AG04449 (cell line): ENCODE data around the gene STOML1.

Experiments used
- CTCF ChIA-PET: fragments of 350-600 bp; formaldehyde crosslinking; extraction: SDS; loops from one replicate; lab custom pipeline; 2021; ENCODE audit warnings: antibody characterized with exemption; lab: Yijun Ruan, JAX
- POLR2A ChIA-PET: fragments of 400-600, 350-600 bp; formaldehyde crosslinking; extraction: SDS; loops from one replicate; lab custom pipeline; 2020; ENCODE audit warnings: antibody characterized with exemption, inconsistent platforms; lab: Yijun Ruan, JAX
- DNase-seq: peaks from one replicate; pipeline ENCODE4 v3.0.0-alpha.2; 2010; ENCODE audit warnings: low read depth, low spot score
- H3K4me3 ChIP-seq: 2 replicates; pipeline ENCODE4 v1.5.1; 2011; ENCODE audit warnings: low read depth, mild to moderate bottlenecking, control low read depth, low read length
- TF ChIP-seq, protein P1 (sequence below): IDR thresholded peaks from one replicate; pipeline ENCODE4 v1.5.1; 2011; ENCODE audit warnings: mild to moderate bottlenecking, moderate library complexity, low read length, control low read depth, inconsistent platforms; ENCODE audit not compliant: insufficient read depth; ENCODE audit errors: missing control alignments

Gene STOML1

DNA sequence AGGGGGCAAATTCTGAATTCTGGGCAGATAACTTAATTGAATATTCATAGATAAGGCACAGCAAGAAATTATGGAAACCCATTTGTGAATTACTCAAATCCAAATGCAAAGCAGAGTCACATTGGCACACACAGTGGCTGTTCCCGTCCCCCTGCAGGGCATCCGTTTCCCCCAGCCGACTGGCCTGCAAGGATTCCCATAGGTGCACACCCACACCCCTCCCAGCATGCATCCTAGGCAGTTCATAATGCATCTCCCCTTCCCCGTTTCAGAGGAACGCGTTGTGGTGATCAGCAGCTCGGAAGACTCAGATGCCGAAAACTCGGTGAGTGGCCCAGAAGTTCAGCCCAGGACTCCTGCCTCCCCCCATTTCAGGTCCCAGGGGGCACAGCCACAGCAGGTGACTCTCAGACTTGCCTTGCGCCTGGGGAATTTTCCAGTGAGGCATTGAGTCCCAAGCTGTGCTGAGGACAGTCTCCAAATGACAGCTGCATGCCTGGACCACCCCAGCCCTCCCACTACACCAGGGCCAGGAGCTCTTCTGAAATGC lies 42.2 kb upstream of the STOML1 start:
- DNase-seq = no peak
- CTCF ChIA-PET = interaction anchor here (1.4 to 25.5 kb wide), 5 partner anchors 17 to 288 kb away, joined by 3 to 544 read pairs (median 126); partner anchors contain the start of genes PML and STOML1
- POLR2A ChIA-PET = no interaction called here
- TF ChIP-seq, protein P1, sequence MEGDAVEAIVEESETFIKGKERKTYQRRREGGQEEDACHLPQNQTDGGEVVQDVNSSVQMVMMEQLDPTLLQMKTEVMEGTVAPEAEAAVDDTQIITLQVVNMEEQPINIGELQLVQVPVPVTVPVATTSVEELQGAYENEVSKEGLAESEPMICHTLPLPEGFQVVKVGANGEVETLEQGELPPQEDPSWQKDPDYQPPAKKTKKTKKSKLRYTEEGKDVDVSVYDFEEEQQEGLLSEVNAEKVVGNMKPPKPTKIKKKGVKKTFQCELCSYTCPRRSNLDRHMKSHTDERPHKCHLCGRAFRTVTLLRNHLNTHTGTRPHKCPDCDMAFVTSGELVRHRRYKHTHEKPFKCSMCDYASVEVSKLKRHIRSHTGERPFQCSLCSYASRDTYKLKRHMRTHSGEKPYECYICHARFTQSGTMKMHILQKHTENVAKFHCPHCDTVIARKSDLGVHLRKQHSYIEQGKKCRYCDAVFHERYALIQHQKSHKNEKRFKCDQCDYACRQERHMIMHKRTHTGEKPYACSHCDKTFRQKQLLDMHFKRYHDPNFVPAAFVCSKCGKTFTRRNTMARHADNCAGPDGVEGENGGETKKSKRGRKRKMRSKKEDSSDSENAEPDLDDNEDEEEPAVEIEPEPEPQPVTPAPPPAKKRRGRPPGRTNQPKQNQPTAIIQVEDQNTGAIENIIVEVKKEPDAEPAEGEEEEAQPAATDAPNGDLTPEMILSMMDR = no peak
- H3K4me3 ChIP-seq = no peak overlapping the region

DNA sequence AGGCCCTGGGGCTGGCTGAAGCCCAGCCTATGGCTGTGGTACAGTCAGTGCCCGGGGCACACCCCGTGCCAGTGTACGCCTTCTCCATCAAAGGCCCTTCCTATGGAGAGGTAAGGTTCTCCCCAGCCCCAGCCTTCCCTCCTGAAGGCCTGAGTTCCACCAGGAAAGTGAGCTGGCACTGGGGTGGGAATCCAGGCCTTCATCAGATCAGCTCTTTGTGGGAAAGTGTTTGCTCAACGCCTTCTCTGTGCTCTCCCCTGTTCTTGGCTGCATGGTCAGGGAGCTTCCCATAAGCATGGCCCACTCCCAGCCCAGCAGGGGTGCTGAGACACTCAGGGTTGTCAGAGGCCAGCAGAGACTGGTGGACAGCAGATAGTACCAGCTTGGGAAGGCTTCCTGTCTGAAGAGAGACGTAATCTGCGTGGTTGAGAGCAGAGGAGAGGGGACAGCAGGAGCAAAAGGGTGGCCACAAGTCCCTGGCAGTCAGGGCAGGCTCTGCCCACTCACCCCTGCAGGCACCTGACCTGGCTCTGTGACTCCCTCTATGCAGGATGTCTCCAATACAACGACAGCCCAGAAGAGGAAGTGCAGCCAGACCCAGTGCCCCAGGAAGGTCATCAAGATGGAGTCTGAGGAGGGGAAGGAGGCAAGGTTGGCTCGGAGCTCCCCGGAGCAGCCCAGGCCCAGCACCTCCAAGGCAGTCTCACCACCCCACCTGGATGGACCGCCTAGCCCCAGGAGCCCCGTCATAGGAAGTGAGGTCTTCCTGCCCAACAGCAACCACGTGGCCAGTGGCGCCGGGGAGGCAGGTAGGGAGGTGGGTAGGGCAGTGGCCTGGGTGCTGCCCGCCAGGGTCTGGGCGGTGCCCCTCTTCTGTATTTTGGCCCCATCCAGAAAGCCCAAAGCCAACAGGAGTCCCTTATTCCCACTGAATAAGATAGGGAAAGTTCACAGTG lies 40.8 kb upstream of the STOML1 start:
- POLR2A ChIA-PET = interaction anchor here (1.5 kb wide), 1 partner anchor 39 kb away, joined by 3 read pairs; the partner anchor contains the start of gene PML
- CTCF ChIA-PET = interaction anchor here (1.1 to 25.5 kb wide), 6 partner anchors 7 to 289 kb away, joined by 3 to 544 read pairs (median 8); partner anchors contain the start of genes PML and STOML1

DNA sequence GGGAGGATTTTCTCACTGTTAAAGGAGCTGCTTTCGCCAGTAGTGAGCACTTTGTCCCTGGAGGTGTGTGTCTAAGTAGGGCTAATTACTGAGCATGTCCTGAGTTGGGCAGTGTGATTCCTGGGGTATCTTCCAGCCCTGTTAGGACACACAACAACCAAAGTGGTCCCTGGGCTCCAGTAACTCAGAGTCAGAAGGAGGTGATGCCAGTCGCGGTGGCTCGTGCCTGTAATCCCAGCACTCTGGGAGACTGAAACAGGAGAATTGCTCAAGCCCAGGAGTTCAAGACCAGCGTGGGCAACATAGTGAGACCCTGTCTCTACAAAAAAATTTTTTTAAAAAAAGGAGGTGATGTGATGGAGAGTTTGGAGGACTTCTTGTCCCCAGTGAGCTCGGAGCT lies 40.0 kb upstream of the STOML1 start:
- TF ChIP-seq, protein P1 = no peak
- ChIA-PET CTCF (interaction anchor here (0.9 to 2.8 kb wide), 6 partner anchors 8 to 59 kb away, joined by 3 to 8 read pairs (median 6); partner anchors contain the start of gene PML), POLR2A (interaction anchor here (1.5 kb wide), 1 partner anchor 38 kb away, joined by 3 read pairs; the partner anchor contains the start of gene PML)
- no peak overlapping the region for H3K4me3 ChIP-seq
- no peak for DNase-seq

More for the DNA sequence above, 40.8 kb upstream of the STOML1 start:
- TF ChIP-seq, protein P1 = no peak
- H3K4me3 ChIP-seq = no peak overlapping the region
- no peak for DNase-seq

DNA sequence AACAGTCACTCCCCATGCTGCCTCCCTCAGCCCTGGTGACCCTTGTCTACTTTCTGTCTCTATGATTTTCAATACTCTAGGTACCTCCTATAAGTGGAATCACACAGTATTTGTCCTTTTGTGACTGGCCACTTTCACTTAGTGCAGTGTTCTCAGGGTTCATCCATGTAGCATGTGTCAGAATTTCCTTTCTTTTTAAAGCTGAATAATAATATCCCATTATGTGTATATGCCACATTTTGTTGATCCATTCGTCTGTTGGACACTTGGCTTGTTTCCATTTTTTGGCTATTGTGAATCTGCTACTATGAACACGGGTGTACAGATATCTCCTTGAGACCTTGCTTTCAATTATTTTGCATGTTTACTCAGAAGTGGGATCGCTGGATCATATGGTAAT lies 36.6 kb upstream of the STOML1 start:
- POLR2A ChIA-PET = interaction anchor here (0.7 kb wide), 1 partner anchor 10 kb away, joined by 3 read pairs; no protein-coding TSS in a partner anchor
- TF ChIP-seq, protein P1 = no peak
- CTCF ChIA-PET = interaction anchor here (1.2 to 7.6 kb wide), 4 partner anchors 11 to 56 kb away, joined by 3 to 87 read pairs (median 13); no protein-coding TSS in a partner anchor
- DNase-seq = no peak
- H3K4me3 ChIP-seq = no peak overlapping the region

DNA sequence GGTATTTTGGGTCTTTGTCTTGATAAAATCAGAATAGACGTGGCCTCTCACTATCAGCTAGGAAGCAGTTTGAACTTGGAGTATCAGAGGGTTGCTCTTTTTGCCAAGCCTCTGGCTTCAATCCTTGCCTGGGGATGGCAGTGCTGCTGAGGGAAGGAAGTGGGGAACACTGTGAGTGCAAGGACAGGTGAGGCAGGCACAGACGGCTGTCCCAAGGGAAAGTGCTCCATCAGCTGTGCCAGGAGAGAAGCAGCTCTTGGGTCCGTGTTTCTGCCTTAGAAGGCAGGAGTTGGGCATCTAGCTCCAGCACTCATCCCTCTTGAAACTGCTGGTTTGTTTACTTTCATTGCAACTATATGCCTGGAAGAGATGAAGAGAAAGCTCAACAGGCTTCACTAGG lies 35.6 kb upstream of the STOML1 start:
- CTCF ChIA-PET = interaction anchor here (0.7 to 7.6 kb wide), 7 partner anchors 12 to 64 kb away, joined by 3 to 87 read pairs (median 3); partner anchors contain the start of gene STOML1

More for the DNA sequence above, 35.6 kb upstream of the STOML1 start:
- TF ChIP-seq, protein P1 = no peak
- H3K4me3 ChIP-seq = no peak overlapping the region
- POLR2A ChIA-PET = no interaction called here
- DNase-seq = no peak
